Upper lobe of left lung (tissue), 4 donors: ENCODE measurements around the gene TRIM9.

ENCODE experiments used
- CTCF ChIP-seq, 6 experiments: fragments of 450-650 bp in 4 of 6; fragments of 200-600 bp in 2 of 6; sonication (generic) in 2 of 6; IDR thresholded peaks; one replicate each; pipeline ENCODE4 v1.5.1; 2016 to 2019; ENCODE audit warnings: antibody characterized with exemption in 6 of 6
- EP300 ChIP-seq, 4 donors: sonication (generic); formaldehyde crosslinking; IDR thresholded peaks; one replicate each; pipeline ENCODE4 v1.5.1; 2017; ENCODE audit warnings: antibody characterized with exemption in 4 of 4, control low read depth in 2 of 4
- POLR2A ChIP-seq, 4 donors: fragments of 450-650 bp; IDR thresholded peaks; one replicate each; pipeline ENCODE4 v1.5.1; 2016 to 2017; ENCODE audit warnings: antibody characterized with exemption in 4 of 4, mild to moderate bottlenecking in 2 of 4
- POLR2AphosphoS5 ChIP-seq, 2 donors: sonication (generic); formaldehyde crosslinking; IDR thresholded peaks; one replicate each; pipeline ENCODE4 v1.5.1; 2017; ENCODE audit warnings: antibody characterized with exemption in 2 of 2

GRCh38 chr14:51124029-51124428, 29.1 kb upstream of the TRIM9 start:
- no peak for TF ChIP-seq CTCF (IDR thresholded peaks at IDR 0.05)
- no peak for TF ChIP-seq POLR2A (IDR thresholded peaks at IDR 0.05)
- no peak for TF ChIP-seq POLR2AphosphoS5 (IDR thresholded peaks at IDR 0.05)
- TF ChIP-seq EP300 (IDR thresholded peaks at IDR 0.05): no peak
